ENCODE data around the gene NEK10. TPM values are rescaled to one million over a fixed set of nuclear protein-coding genes. Genes with fewer than 3 reads are reported as not detected.
A peak's percentile ranks its signal among the peaks of the same experiment; 100 is the strongest.

The NEK10 gene
- total and polyA plus RNA-seq, 2 of the 13 experiments (the other 11 are each of a cell fraction or from before 2014, with no cell fraction given), result 2.8 to 14.2 TPM

- TF ChIP-seq, protein P1, sequence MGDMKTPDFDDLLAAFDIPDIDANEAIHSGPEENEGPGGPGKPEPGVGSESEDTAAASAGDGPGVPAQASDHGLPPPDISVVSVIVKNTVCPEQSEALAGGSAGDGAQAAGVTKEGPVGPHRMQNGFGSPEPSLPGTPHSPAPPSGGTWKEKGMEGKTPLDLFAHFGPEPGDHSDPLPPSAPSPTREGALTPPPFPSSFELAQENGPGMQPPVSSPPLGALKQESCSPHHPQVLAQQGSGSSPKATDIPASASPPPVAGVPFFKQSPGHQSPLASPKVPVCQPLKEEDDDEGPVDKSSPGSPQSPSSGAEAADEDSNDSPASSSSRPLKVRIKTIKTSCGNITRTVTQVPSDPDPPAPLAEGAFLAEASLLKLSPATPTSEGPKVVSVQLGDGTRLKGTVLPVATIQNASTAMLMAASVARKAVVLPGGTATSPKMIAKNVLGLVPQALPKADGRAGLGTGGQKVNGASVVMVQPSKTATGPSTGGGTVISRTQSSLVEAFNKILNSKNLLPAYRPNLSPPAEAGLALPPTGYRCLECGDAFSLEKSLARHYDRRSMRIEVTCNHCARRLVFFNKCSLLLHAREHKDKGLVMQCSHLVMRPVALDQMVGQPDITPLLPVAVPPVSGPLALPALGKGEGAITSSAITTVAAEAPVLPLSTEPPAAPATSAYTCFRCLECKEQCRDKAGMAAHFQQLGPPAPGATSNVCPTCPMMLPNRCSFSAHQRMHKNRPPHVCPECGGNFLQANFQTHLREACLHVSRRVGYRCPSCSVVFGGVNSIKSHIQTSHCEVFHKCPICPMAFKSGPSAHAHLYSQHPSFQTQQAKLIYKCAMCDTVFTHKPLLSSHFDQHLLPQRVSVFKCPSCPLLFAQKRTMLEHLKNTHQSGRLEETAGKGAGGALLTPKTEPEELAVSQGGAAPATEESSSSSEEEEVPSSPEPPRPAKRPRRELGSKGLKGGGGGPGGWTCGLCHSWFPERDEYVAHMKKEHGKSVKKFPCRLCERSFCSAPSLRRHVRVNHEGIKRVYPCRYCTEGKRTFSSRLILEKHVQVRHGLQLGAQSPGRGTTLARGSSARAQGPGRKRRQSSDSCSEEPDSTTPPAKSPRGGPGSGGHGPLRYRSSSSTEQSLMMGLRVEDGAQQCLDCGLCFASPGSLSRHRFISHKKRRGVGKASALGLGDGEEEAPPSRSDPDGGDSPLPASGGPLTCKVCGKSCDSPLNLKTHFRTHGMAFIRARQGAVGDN (CRISPR knock-in tag; IDR thresholded peaks at IDR 0.05), result no peak
- TF ChIP-seq ZSCAN29 (CRISPR knock-in tag; conservative IDR thresholded peaks at IDR 0.05), result peak; percentile 78; the same call in 1 of the 2 replicates
- no peak for TF ChIP-seq CBFB (CRISPR knock-in tag; IDR thresholded peaks at IDR 0.05)
- TF ChIP-seq HOXD1 (CRISPR knock-in tag; IDR thresholded peaks at IDR 0.05), result no peak
- TF ChIP-seq, protein P2, sequence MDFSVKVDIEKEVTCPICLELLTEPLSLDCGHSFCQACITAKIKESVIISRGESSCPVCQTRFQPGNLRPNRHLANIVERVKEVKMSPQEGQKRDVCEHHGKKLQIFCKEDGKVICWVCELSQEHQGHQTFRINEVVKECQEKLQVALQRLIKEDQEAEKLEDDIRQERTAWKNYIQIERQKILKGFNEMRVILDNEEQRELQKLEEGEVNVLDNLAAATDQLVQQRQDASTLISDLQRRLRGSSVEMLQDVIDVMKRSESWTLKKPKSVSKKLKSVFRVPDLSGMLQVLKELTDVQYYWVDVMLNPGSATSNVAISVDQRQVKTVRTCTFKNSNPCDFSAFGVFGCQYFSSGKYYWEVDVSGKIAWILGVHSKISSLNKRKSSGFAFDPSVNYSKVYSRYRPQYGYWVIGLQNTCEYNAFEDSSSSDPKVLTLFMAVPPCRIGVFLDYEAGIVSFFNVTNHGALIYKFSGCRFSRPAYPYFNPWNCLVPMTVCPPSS (IDR thresholded peaks at IDR 0.05), result no peak
- TF ChIP-seq MXI1 (IDR thresholded peaks at IDR 0.05; ENCODE audit: borderline replicate concordance, low read depth, low read length), result peak; percentile 65; the same call in 1 of the 3 replicates
- TF ChIP-seq MXD4 (CRISPR knock-in tag; IDR thresholded peaks at IDR 0.05), result peak; percentile 63; the same call in 1 of the 2 replicates
- no peak for TF ChIP-seq ZNF567 (CRISPR knock-in tag; IDR thresholded peaks at IDR 0.05; ENCODE audit: borderline replicate concordance)
- TF ChIP-seq SOX5 (CRISPR knock-in tag; IDR thresholded peaks at IDR 0.05; ENCODE audit: borderline replicate concordance), result peak; percentile 64; the same call in 1 of the 2 replicates
- TF ChIP-seq SNAI1 (CRISPR knock-in tag; IDR thresholded peaks at IDR 0.05; ENCODE audit: borderline replicate concordance), result no peak
- no peak for TF ChIP-seq SP140L (CRISPR knock-in tag; IDR thresholded peaks at IDR 0.05; ENCODE audit: borderline replicate concordance)
- no peak for TF ChIP-seq KMT2A (CRISPR knock-in tag; IDR thresholded peaks at IDR 0.05)
- TF ChIP-seq, protein P3, sequence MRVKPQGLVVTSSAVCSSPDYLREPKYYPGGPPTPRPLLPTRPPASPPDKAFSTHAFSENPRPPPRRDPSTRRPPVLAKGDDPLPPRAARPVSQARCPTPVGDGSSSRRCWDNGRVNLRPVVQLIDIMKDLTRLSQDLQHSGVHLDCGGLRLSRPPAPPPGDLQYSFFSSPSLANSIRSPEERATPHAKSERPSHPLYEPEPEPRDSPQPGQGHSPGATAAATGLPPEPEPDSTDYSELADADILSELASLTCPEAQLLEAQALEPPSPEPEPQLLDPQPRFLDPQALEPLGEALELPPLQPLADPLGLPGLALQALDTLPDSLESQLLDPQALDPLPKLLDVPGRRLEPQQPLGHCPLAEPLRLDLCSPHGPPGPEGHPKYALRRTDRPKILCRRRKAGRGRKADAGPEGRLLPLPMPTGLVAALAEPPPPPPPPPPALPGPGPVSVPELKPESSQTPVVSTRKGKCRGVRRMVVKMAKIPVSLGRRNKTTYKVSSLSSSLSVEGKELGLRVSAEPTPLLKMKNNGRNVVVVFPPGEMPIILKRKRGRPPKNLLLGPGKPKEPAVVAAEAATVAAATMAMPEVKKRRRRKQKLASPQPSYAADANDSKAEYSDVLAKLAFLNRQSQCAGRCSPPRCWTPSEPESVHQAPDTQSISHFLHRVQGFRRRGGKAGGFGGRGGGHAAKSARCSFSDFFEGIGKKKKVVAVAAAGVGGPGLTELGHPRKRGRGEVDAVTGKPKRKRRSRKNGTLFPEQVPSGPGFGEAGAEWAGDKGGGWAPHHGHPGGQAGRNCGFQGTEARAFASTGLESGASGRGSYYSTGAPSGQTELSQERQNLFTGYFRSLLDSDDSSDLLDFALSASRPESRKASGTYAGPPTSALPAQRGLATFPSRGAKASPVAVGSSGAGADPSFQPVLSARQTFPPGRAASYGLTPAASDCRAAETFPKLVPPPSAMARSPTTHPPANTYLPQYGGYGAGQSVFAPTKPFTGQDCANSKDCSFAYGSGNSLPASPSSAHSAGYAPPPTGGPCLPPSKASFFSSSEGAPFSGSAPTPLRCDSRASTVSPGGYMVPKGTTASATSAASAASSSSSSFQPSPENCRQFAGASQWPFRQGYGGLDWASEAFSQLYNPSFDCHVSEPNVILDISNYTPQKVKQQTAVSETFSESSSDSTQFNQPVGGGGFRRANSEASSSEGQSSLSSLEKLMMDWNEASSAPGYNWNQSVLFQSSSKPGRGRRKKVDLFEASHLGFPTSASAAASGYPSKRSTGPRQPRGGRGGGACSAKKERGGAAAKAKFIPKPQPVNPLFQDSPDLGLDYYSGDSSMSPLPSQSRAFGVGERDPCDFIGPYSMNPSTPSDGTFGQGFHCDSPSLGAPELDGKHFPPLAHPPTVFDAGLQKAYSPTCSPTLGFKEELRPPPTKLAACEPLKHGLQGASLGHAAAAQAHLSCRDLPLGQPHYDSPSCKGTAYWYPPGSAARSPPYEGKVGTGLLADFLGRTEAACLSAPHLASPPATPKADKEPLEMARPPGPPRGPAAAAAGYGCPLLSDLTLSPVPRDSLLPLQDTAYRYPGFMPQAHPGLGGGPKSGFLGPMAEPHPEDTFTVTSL (CRISPR knock-in tag; IDR thresholded peaks at IDR 0.05; ENCODE audit: borderline replicate concordance), result peak; percentile 61; the same call in 1 of the 2 replicates
- TF ChIP-seq TBX3 (IDR thresholded peaks at IDR 0.05; ENCODE audit: borderline replicate concordance), result peak; percentile 90
- TF ChIP-seq NFIB (CRISPR knock-in tag; IDR thresholded peaks at IDR 0.05; ENCODE audit: borderline replicate concordance), result no peak
- TF ChIP-seq EEA1 (CRISPR knock-in tag; IDR thresholded peaks at IDR 0.05; ENCODE audit: borderline replicate concordance), result no peak
- TF ChIP-seq ZNF704 (CRISPR knock-in tag; IDR thresholded peaks at IDR 0.05; ENCODE audit: borderline replicate concordance), result no peak
- no peak for TF ChIP-seq PAX8 (CRISPR knock-in tag; IDR thresholded peaks at IDR 0.05; ENCODE audit: borderline replicate concordance)
These were observed 52.1 kb downstream of the NEK10 start (continued) for GRCh38 chr3:27317096-27317495.

Data from HepG2 (cell line).